ENCODE measurements around the gene CNEP1R1. TPM values are rescaled to one million over a fixed set of nuclear protein-coding genes. Genes with fewer than 3 reads are reported as not detected.

CNEP1R1 gene
- total RNA-seq, 2 experiments from 2014 or later = 22.7 to 29.1 TPM

GRCh38 chr16:50069060-50069459 is 44.0 kb downstream of the CNEP1R1 start:
- no peak overlapping the region for H3K4me3 Mint-ChIP-seq
- ChIA-PET POLR2A (no interaction called here), CTCF (interaction anchor here (0.7 to 4.9 kb wide), 5 partner anchors 39 to 596 kb away, joined by 3 to 41 read pairs (median 3); no protein-coding TSS in a partner anchor)
- H3K36me3 Mint-ChIP-seq (ENCODE audit: low read depth) = peaks cover 29% of the 10 kb centered on the region
- DNase-seq = no peak
- no peaks in the 10 kb centered on the region for H3K27me3 Mint-ChIP-seq
- H3K4me1 Mint-ChIP-seq = peaks cover 49% of the 10 kb centered on the region
- H3K9me3 Mint-ChIP-seq = no peaks in the 10 kb centered on the region
- no peak overlapping the region for H3K27ac Mint-ChIP-seq

- H3K4me3 Mint-ChIP-seq = no peak overlapping the region
- no peaks in the 10 kb centered on the region for H3K27me3 Mint-ChIP-seq
- H3K27ac Mint-ChIP-seq = no peak overlapping the region
- peaks cover 37% of the 10 kb centered on the region for H3K36me3 Mint-ChIP-seq (ENCODE audit: low read depth)
- CTCF ChIA-PET = interaction anchor here (0.7 to 1.5 kb wide), 2 partner anchors 9 to 139 kb away, joined by 4 to 6 read pairs; no protein-coding TSS in a partner anchor
- POLR2A ChIA-PET = no interaction called here
- no peaks in the 10 kb centered on the region for H3K9me3 Mint-ChIP-seq
- no peak for DNase-seq
- peaks cover 43% of the 10 kb centered on the region for H3K4me1 Mint-ChIP-seq
Observed at GRCh38 chr16:50071075-50071671, 46.1 kb downstream of the CNEP1R1 start.

- DNase-seq = no peak
- Mint-ChIP-seq H3K4me3 (no peak overlapping the region), H3K36me3 (ENCODE audit: low read depth) (peaks cover 40% of the 10 kb centered on the region), H3K27me3 (no peaks in the 10 kb centered on the region), H3K27ac (no peak overlapping the region), H3K4me1 (peaks cover 32% of the 10 kb centered on the region), H3K9me3 (no peaks in the 10 kb centered on the region)
- CTCF ChIA-PET = interaction anchor here (1.2 kb wide), 1 partner anchor 255 kb away, joined by 3 read pairs; no protein-coding TSS in a partner anchor
- POLR2A ChIA-PET = no interaction called here
Observed at GRCh38 chr16:50072730-50073129, 47.7 kb downstream of the CNEP1R1 start.

- H3K36me3 Mint-ChIP-seq (ENCODE audit: low read depth) = peaks cover 53% of the 10 kb centered on the region
- no peak overlapping the region for H3K4me3 Mint-ChIP-seq
- no peaks in the 10 kb centered on the region for H3K9me3 Mint-ChIP-seq
- H3K27ac Mint-ChIP-seq = no peak overlapping the region
- DNase-seq = no peak
- ChIA-PET CTCF (no interaction called here), POLR2A (no interaction called here)
- no peaks in the 10 kb centered on the region for H3K27me3 Mint-ChIP-seq
- peaks cover 16% of the 10 kb centered on the region for H3K4me1 Mint-ChIP-seq
Observed at GRCh38 chr16:50079397-50080140, 54.5 kb downstream of the CNEP1R1 start.

- no peaks in the 10 kb centered on the region for H3K9me3 Mint-ChIP-seq
- CTCF ChIA-PET = interaction anchor here (0.6 kb wide), 1 partner anchor 129 kb away, joined by 3 read pairs; no protein-coding TSS in a partner anchor
- peaks cover 14% of the 10 kb centered on the region for H3K4me1 Mint-ChIP-seq
- H3K4me3 Mint-ChIP-seq = no peak overlapping the region
- no peak for DNase-seq
- POLR2A ChIA-PET = no interaction called here
- no peak overlapping the region for H3K27ac Mint-ChIP-seq
- peaks cover 63% of the 10 kb centered on the region for H3K36me3 Mint-ChIP-seq (ENCODE audit: low read depth)
- H3K27me3 Mint-ChIP-seq = no peaks in the 10 kb centered on the region
Observed at GRCh38 chr16:50081428-50082018, 56.5 kb downstream of the CNEP1R1 start.

- POLR2A ChIA-PET = no interaction called here
- H3K36me3 Mint-ChIP-seq (ENCODE audit: low read depth) = peaks cover 57% of the 10 kb centered on the region
Observed at GRCh38 chr16:50083996-50084395, 59.0 kb downstream of the CNEP1R1 start.

GRCh38 chr16:50086176-50086575 is 61.2 kb downstream of the CNEP1R1 start:
- ChIA-PET POLR2A (no interaction called here), CTCF (interaction anchor here (0.6 to 1.0 kb wide), 2 partner anchors 13 to 112 kb away, joined by 3 read pairs; no protein-coding TSS in a partner anchor)
- no peaks in the 10 kb centered on the region for H3K27me3 Mint-ChIP-seq
- peaks cover 54% of the 10 kb centered on the region for H3K36me3 Mint-ChIP-seq (ENCODE audit: low read depth)
- peaks cover 6% of the 10 kb centered on the region for H3K4me1 Mint-ChIP-seq
- no peaks in the 10 kb centered on the region for H3K9me3 Mint-ChIP-seq
- no peak overlapping the region for H3K27ac Mint-ChIP-seq
- no peak overlapping the region for H3K4me3 Mint-ChIP-seq
- DNase-seq = no peak

More at GRCh38 chr16:50083996-50084395, 59.0 kb downstream of the CNEP1R1 start:
- Mint-ChIP-seq H3K4me3 (no peak overlapping the region), H3K27me3 (no peaks in the 10 kb centered on the region), H3K27ac (no peak overlapping the region), H3K9me3 (no peaks in the 10 kb centered on the region), H3K4me1 (peaks cover 10% of the 10 kb centered on the region)
- CTCF ChIA-PET = no interaction called here
- DNase-seq = no peak

Other genes starting within 250 kb of the CNEP1R1 start
- not detected for gene ZNF423, start 169.1 kb upstream of the CNEP1R1 start, total RNA-seq
- 10 to 100 TPM; 21.5 to 21.6 TPM for gene HEATR3, start 40.7 kb downstream of the CNEP1R1 start, total RNA-seq
- 10 to 100 TPM; 20.4 to 21.4 TPM for gene TENT4B, start 128.1 kb downstream of the CNEP1R1 start, total RNA-seq
- 100 to 1,000 TPM; 197 to 255 TPM for gene ADCY7, start 241.3 kb downstream of the CNEP1R1 start, total RNA-seq

Measured in activated CD4-positive, alpha-beta T cell treated with anti-CD3 and anti-CD28 coated beads, Interleukin-2, amount 10 ng/mL, durations not matched to agents 7 days and 5 days (primary cell).